Measurements from ENCODE around the gene IFNAR1.

DNA sequence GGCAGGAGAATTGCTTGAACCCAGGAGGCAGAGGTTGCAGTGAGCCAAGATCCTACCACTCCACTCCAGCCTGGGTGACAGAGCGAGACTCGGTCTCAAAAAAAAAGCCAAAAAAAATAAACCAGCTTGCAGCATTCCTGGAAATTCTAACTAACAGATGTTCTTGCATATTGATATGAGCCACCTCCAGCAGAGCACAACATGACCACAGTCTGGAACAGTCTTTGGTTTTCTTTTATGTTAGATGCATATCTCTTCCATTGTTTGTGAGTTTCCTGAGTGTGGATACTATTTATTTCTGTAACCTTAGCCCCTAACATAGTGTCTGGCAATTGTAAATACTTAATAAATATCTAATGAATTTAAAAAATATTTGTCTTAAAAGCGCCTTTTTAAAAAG, 23.9 kb downstream of the IFNAR1 start:
- TF ChIP-seq CTCF (IDR thresholded peaks at IDR 0.05) (no peak), EZH2 (IDR thresholded peaks at IDR 0.05; ENCODE audit: borderline replicate concordance, insufficient read depth, low read depth, low read length, poor library complexity, severe bottlenecking) (no peak)
